K562 (cell line): ENCODE results near the gene AHSA1. TPM values are rescaled to one million over a fixed set of nuclear protein-coding genes. Genes with fewer than 3 reads are reported as not detected.

Source experiments
- ATAC-seq: fragments of 200-7000 bp; cut with Tn5 transposase; 3 replicates; pipeline ENCODE4 v1.9.1; 2020; ENCODE audit warnings: moderate library complexity
- BruUV-seq: library from RNA; stranded (reverse); fragments of 400-500 nt; replicated peaks from 2 replicates; lab custom pipeline; 2021; lab: Mats Ljungman, UMichigan
- CTCF ChIA-PET: fragments of 300-600 bp; formaldehyde crosslinking; extraction: SDS; loops from one replicate; lab custom pipeline; 2021; ENCODE audit warnings: low intra/inter-chr PET ratio; lab: Yijun Ruan, JAX
- POLR2A ChIA-PET: fragments of 300-600, 350-650 bp; sonication (Branson Sonifier 250); formaldehyde crosslinking; extraction: SDS; loops from one replicate; lab custom pipeline; 2021; ENCODE audit warnings: antibody characterized with exemption, inconsistent platforms; lab: Yijun Ruan, JAX
- DNase-seq, 4 experiments: peaks; one replicate each; pipeline versions ENCODE4 v3.0.0 to v3.0.0-alpha.2; 2011 to 2018; ENCODE audit warnings: low spot score in 3 of 4, mixed read lengths in 3 of 4; ENCODE audit errors: extremely low read depth in 1 of 4
- FAIRE-seq: peaks from 2 replicates; lab custom pipeline; 2011; peaks lifted over from hg19 to GRCh38; lab: Jason Lieb, UNC
- H2AFZ ChIP-seq: 2 replicates; pipeline ENCODE4 v1.6.0; 2011; ENCODE audit warnings: low read depth, low read length, control low read depth, inconsistent platforms
- H3K27ac ChIP-seq: fragments of 200-600 bp; 3 replicates; pipeline ENCODE4 v1.8.0; 2011; ENCODE audit warnings: low read depth, mild to moderate bottlenecking, control low read depth, inconsistent platforms, low read length, moderate library complexity, mixed read lengths; ENCODE audit errors: extremely low read depth
- H3K27me3 ChIP-seq, 2 experiments: fragments of 300-600 bp in 1 of 2; 2 replicates in 1 of 2; 3 replicates in 1 of 2; pipeline versions ENCODE4 v1.6.0 to v1.8.0; 2011; ENCODE audit warnings: inconsistent platforms in 2 of 2, low read length in 2 of 2, mild to moderate bottlenecking in 1 of 2, mixed read lengths in 1 of 2, moderate library complexity in 1 of 2; ENCODE audit not compliant: control insufficient read depth in 2 of 2, insufficient read depth in 2 of 2
- H3K36me3 ChIP-seq: fragments of 300-600 bp; 3 replicates; pipeline ENCODE4 v1.8.0; 2011; ENCODE audit warnings: mild to moderate bottlenecking, low read length, inconsistent platforms; ENCODE audit not compliant: control insufficient read depth, insufficient read depth
- H3K4me1 ChIP-seq, 2 experiments: fragments of 200-600 bp in 1 of 2; replicated peaks in 1 of 2; 2 replicates in 1 of 2; 3 replicates in 1 of 2; pipeline versions ENCODE4 v1.5.1 to v1.8.0; 2011; ENCODE audit warnings: inconsistent platforms in 2 of 2, low read length in 2 of 2, mild to moderate bottlenecking in 1 of 2, mixed read lengths in 1 of 2, moderate library complexity in 1 of 2; ENCODE audit not compliant: control insufficient read depth in 2 of 2, insufficient read depth in 2 of 2
- H3K4me2 ChIP-seq: 2 replicates; pipeline ENCODE4 v1.6.1; 2011; ENCODE audit warnings: low read length, control low read depth, inconsistent platforms, mixed read lengths; ENCODE audit not compliant: insufficient read depth
- H3K4me3 ChIP-seq: fragments of 200-600 bp; sonication (generic), shearing (Covaris generic); 2 replicates; pipeline ENCODE4 v1.5.1; 2016; ENCODE audit warnings: control low read depth, inconsistent platforms
- H3K79me2 ChIP-seq: fragments of 200-600 bp; 3 replicates; pipeline ENCODE4 v1.8.0; 2011; ENCODE audit warnings: low read length, inconsistent platforms; ENCODE audit not compliant: control insufficient read depth, insufficient read depth
- H3K9ac ChIP-seq, 2 experiments: 2 replicates each; pipeline versions ENCODE4 v1.6.0 to v1.6.1; 2011; ENCODE audit warnings: low read depth in 2 of 2, low read length in 2 of 2, control low read depth in 1 of 2, inconsistent platforms in 1 of 2, mild to moderate bottlenecking in 1 of 2, mixed read lengths in 1 of 2; ENCODE audit not compliant: insufficient read depth in 1 of 2
- H3K9me1 ChIP-seq: one replicate; pipeline ENCODE4 v1.6.0; 2011; ENCODE audit warnings: inconsistent platforms, mild to moderate bottlenecking, low read length, moderate library complexity; ENCODE audit not compliant: control insufficient read depth, insufficient read depth
- H3K9me3 ChIP-seq: replicated peaks from 2 replicates; pipeline ENCODE4 v1.5.1; 2011; ENCODE audit warnings: low read depth, low read length, inconsistent platforms; ENCODE audit not compliant: control insufficient read depth, insufficient read depth
- H4K20me1 ChIP-seq: replicated peaks from 2 replicates; pipeline ENCODE4 v1.6.1; 2011; ENCODE audit warnings: low read length, inconsistent platforms, mixed read lengths; ENCODE audit not compliant: control insufficient read depth, insufficient read depth
- ATF2 ChIP-seq: sonication (generic); formaldehyde crosslinking; IDR thresholded peaks from 2 replicates; pipeline ENCODE4 v1.8.1; 2022; ENCODE audit warnings: missing genetic modification reagents
- FOXK1 ChIP-seq: sonication (generic); formaldehyde crosslinking; IDR thresholded peaks from 2 replicates; pipeline ENCODE4 v1.8.0; 2022; ENCODE audit warnings: missing genetic modification reagents, mild to moderate bottlenecking, borderline replicate concordance
- SMAD1 ChIP-seq: fragments of 150-350 bp; IDR thresholded peaks from 2 replicates; pipeline ENCODE4 v1.6.1; 2014; ENCODE audit warnings: low read length, low read depth; ENCODE audit not compliant: partially characterized antibody
- SP2 ChIP-seq: IDR thresholded peaks from 2 replicates; pipeline ENCODE4 v1.6.1; 2011; ENCODE audit warnings: mild to moderate bottlenecking, low read depth, low read length, moderate library complexity; ENCODE audit not compliant: poor library complexity, severe bottlenecking; ENCODE audit errors: extremely low read depth
- WGBS: fragments of 100-300 bp; shearing (Covaris generic); methylation state at CpG from one replicate; pipeline ENCODE4 v1.1.6; 2016; ENCODE audit warnings: low coverage, mixed read lengths; ENCODE audit not compliant: insufficient coverage; ENCODE audit errors: missing lambda C conversion rate; 5-methylcytosine and 5-hydroxymethylcytosine counted together
- in situ Hi-C: fragments of 300-500 bp; cut with MboI; formaldehyde crosslinking; loops from 4 replicates; pipeline ENCODE4 v1.15.0; 2018; ENCODE audit warnings: inconsistent platforms, mixed read lengths
- intact Hi-C: fragments of 100-400 bp; cut with micrococcal nuclease; formaldehyde crosslinking; loops from 2 replicates; pipeline ENCODE4 v1.14.2; 2022
- polyA plus RNA-seq, 8 experiments: library from polyadenylated mRNA; depleted of rRNA in 4 of 8; stranded (reverse) in 5 of 8; unstranded in 3 of 8; fragments of >200 nt; fragmentation: Nextera tagmentation in 2 of 8; fragmentation: Illumina TruSeq in 1 of 8; extraction: Ambion mirVana in 2 of 8; extraction: Trizol in 1 of 8; gene quantifications; 2 replicates each; pipeline versions ENCODE4 v1.2.1 to v1.2.3, GENCODE V29; 2011 to 2014; ENCODE audit warnings: inconsistent platforms in 1 of 8, missing spikeins in 1 of 8
- total RNA-seq, 7 experiments: library from RNA; depleted of rRNA in 6 of 7; stranded (reverse); fragments of >200 nt in 6 of 7; fragmentation: Illumina TruSeq in 2 of 7; extraction: Trizol in 2 of 7; gene quantifications; 2 replicates each; pipeline versions ENCODE4 v1.2.1 to v1.2.3, GENCODE V29; 2011 to 2021; ENCODE audit warnings: low replicate concordance in 1 of 7
- TF ChIP-seq, protein P1 (sequence below), 2 experiments: fragments of 450-650 bp in 1 of 2; IDR thresholded peaks; 2 replicates each; pipeline ENCODE4 v1.6.1; 2011 to 2017; ENCODE audit warnings: low read depth in 2 of 2, antibody characterized with exemption in 1 of 2, borderline replicate concordance in 1 of 2, low read length in 1 of 2, mild to moderate bottlenecking in 1 of 2, mixed read lengths in 1 of 2; ENCODE audit not compliant: control insufficient read depth in 1 of 2

The AHSA1 gene
- total and polyA plus RNA-seq, 9 of the 15 experiments (the other 6 are each of a cell fraction or from before 2014, with no cell fraction given): 41.4 to 317 (median 184) TPM

- Histone ChIP-seq H3K4me3 (no peak overlapping the region), H3K27ac (no peak overlapping the region), H3K79me2 (no peaks in the 10 kb centered on the region), H3K27me3 (no peaks in the 10 kb centered on the region), H3K36me3 (peaks cover 12% of the 10 kb centered on the region; the same call in 1 of the 3 replicates), H3K4me2 (no peak overlapping the region), H2AFZ (no peak overlapping the region), H3K9me1 (no peaks in the 10 kb centered on the region), H3K4me1 (no peaks in the 10 kb centered on the region), H3K9ac (no peak overlapping the region), H3K9me3 (no peaks in the 10 kb centered on the region), H4K20me1 (no peaks in the 10 kb centered on the region)
- in situ Hi-C loops (no loop called here), intact Hi-C loops (no loop called here)
- FAIRE-seq (no peak), DNase-seq (no peak), ATAC-seq (no peak)
- CTCF ChIA-PET: no interaction called here
- WGBS: 94% methylated on average over 3 of the region's 3 CpGs
- POLR2A ChIA-PET: no interaction called here
- TF ChIP-seq SP2 (no peak), FOXK1 (no peak), SMAD1 (no peak), ATF2 (CRISPR knock-in tag) (no peak)
- TF ChIP-seq, protein P1, sequence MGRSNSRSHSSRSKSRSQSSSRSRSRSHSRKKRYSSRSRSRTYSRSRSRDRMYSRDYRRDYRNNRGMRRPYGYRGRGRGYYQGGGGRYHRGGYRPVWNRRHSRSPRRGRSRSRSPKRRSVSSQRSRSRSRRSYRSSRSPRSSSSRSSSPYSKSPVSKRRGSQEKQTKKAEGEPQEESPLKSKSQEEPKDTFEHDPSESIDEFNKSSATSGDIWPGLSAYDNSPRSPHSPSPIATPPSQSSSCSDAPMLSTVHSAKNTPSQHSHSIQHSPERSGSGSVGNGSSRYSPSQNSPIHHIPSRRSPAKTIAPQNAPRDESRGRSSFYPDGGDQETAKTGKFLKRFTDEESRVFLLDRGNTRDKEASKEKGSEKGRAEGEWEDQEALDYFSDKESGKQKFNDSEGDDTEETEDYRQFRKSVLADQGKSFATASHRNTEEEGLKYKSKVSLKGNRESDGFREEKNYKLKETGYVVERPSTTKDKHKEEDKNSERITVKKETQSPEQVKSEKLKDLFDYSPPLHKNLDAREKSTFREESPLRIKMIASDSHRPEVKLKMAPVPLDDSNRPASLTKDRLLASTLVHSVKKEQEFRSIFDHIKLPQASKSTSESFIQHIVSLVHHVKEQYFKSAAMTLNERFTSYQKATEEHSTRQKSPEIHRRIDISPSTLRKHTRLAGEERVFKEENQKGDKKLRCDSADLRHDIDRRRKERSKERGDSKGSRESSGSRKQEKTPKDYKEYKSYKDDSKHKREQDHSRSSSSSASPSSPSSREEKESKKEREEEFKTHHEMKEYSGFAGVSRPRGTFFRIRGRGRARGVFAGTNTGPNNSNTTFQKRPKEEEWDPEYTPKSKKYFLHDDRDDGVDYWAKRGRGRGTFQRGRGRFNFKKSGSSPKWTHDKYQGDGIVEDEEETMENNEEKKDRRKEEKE (IDR thresholded peaks at IDR 0.05; ENCODE audit: borderline replicate concordance in 1 of 2, control insufficient read depth in 1 of 2, low read depth in 2 of 2, low read length in 1 of 2): no peak
- no TSS peak for BruUV-seq
Measured at GRCh38 chr14:77436042-77436441, 21.9 kb upstream of the AHSA1 start.
